Measurements from ENCODE around the gene WASF3.

WASF3 gene

DNA sequence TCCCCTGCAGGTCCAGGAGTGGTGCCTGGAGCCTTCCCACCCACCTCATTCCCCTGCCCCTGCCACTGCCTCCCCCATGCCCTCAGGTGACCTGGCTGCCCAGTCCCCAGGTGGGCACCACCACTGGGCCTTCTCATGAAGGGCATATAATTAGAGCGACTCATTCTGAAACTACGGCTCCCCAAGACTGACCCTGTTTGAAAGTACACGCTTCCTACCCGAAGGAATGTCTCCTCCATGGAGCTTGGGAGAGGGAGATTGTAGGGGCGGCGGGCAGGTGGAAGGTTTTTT, 150.5 kb downstream of the WASF3 start:
- no peak for TF ChIP-seq TAF1 (IDR thresholded peaks at IDR 0.05; ENCODE audit: low read depth, low read length)
- no peak for TF ChIP-seq SPI1 (IDR thresholded peaks at IDR 0.05; ENCODE audit: low read depth, low read length)
- TF ChIP-seq POU2F2 (IDR thresholded peaks at IDR 0.05; ENCODE audit: low read depth, low read length), result no peak
- no peak for TF ChIP-seq POLR2A (IDR thresholded peaks at IDR 0.05; ENCODE audit: low read depth, low read length)
- no peak for DNase-seq (ENCODE audit: insufficient read length, low spot score)
- FAIRE-seq, result no peak

DNA sequence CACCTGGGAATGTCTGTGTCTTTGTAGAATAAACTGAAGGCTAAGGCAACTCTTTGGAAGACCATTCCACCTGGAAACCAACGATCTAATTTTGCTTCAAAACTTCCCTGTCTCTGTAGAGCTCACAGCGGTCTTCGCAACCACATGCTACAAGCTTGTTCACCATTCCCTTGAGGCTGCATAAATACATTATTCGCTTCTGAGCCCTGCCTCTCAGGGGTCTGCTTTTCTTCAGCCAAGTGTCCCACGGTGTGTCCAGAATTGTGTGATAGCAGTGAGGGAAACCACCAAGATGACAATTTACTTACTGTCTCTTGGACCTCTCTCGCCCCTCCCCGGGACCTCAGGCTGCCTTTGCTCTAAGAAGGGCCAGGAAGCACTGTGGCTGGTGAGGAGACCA, 152.0 kb downstream of the WASF3 start:
- no peak for DNase-seq (ENCODE audit: insufficient read length, low spot score)
- TF ChIP-seq SPI1 (IDR thresholded peaks at IDR 0.05; ENCODE audit: low read depth, low read length), result no peak
- TF ChIP-seq POU2F2 (IDR thresholded peaks at IDR 0.05; ENCODE audit: low read depth, low read length), result no peak
- no peak for FAIRE-seq

- no peak for TF ChIP-seq POLR2A (IDR thresholded peaks at IDR 0.05; ENCODE audit: low read depth, low read length)
- TF ChIP-seq POU2F2 (IDR thresholded peaks at IDR 0.05; ENCODE audit: low read depth, low read length), result no peak
- TF ChIP-seq TAF1 (IDR thresholded peaks at IDR 0.05; ENCODE audit: low read depth, low read length), result no peak
- TF ChIP-seq PAX5 (IDR thresholded peaks at IDR 0.05; ENCODE audit: insufficient read depth, low read length, severe bottlenecking), result no peak
- no peak for TF ChIP-seq POLR2AphosphoS5 (IDR thresholded peaks at IDR 0.05; ENCODE audit: low read depth, low read length)
- TF ChIP-seq SPI1 (IDR thresholded peaks at IDR 0.05; ENCODE audit: low read depth, low read length), result no peak
- DNase-seq (ENCODE audit: insufficient read length, low spot score) (no peak), FAIRE-seq (no peak)
These were observed 152.7 kb downstream of the WASF3 start for GRCh38 chr13:26710166-26710565.

- FAIRE-seq (no peak), DNase-seq (ENCODE audit: insufficient read length, low spot score) (no peak)
- TF ChIP-seq POLR2A (IDR thresholded peaks at IDR 0.05; ENCODE audit: low read depth, low read length) (no peak), POLR2AphosphoS5 (IDR thresholded peaks at IDR 0.05; ENCODE audit: low read depth, low read length) (no peak), SPI1 (IDR thresholded peaks at IDR 0.05; ENCODE audit: low read depth, low read length) (no peak), PAX5 (IDR thresholded peaks at IDR 0.05; ENCODE audit: insufficient read depth, low read length, severe bottlenecking) (no peak), TAF1 (IDR thresholded peaks at IDR 0.05; ENCODE audit: low read depth, low read length) (no peak), POU2F2 (IDR thresholded peaks at IDR 0.05; ENCODE audit: low read depth, low read length) (no peak)
These were observed 153.7 kb downstream of the WASF3 start for GRCh38 chr13:26711211-26711610.

DNA sequence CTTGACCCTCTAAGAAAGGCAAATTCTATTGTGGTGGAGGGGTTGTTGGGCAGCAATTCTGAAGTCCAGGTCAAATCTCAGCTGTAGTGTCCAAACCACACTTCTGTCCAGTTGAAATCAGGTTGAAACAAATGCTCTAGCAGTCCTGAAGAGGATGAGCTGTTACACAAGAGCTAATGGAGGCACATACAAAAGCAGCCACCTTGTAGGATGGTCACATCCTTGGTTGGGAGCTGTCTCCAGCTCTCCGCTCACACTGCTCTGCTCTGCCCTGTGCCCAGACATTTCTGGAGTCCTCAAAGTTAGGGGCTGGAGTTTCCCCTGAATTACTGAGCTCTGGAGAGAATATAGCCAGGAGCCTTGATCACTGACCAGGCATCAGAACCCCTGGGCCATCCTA, 155.9 kb downstream of the WASF3 start:
- DNase-seq (ENCODE audit: insufficient read length, low spot score), result no peak
- no peak for FAIRE-seq
- TF ChIP-seq SPI1 (IDR thresholded peaks at IDR 0.05; ENCODE audit: low read depth, low read length) (no peak), POLR2AphosphoS5 (IDR thresholded peaks at IDR 0.05; ENCODE audit: low read depth, low read length) (no peak), POU2F2 (IDR thresholded peaks at IDR 0.05; ENCODE audit: low read depth, low read length) (no peak), PAX5 (IDR thresholded peaks at IDR 0.05; ENCODE audit: insufficient read depth, low read length, severe bottlenecking) (no peak), TAF1 (IDR thresholded peaks at IDR 0.05; ENCODE audit: low read depth, low read length) (no peak), POLR2A (IDR thresholded peaks at IDR 0.05; ENCODE audit: low read depth, low read length) (no peak)

DNA sequence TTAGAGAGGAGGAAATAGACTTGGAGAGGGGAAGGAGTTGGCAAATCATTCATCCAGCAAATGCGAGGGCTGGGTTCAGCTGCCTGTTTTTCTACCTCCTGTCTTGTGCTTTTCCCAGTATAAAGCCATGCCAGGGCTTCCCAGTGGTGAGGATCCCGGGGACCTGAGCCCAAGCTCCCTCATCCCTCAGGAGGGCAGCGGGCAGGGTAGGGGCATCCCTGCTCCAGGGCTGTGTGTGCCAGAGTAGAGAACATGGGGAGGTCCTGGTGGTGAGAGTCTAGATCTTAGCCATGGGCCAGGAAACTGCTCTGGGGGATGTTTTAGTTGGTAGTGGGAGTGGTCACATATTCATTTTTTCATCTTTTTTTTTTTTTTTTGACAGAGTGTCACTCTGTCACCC, 159.5 kb downstream of the WASF3 start:
- FAIRE-seq, result no peak
- DNase-seq (ENCODE audit: insufficient read length, low spot score), result no peak

GRCh38 chr13:26718146-26718545, 160.7 kb downstream of the WASF3 start:
- no peak for DNase-seq (ENCODE audit: insufficient read length, low spot score)
- FAIRE-seq, result no peak
- TF ChIP-seq SPI1 (IDR thresholded peaks at IDR 0.05; ENCODE audit: low read depth, low read length) (no peak), TAF1 (IDR thresholded peaks at IDR 0.05; ENCODE audit: low read depth, low read length) (no peak), POLR2A (IDR thresholded peaks at IDR 0.05; ENCODE audit: low read depth, low read length) (no peak), PAX5 (IDR thresholded peaks at IDR 0.05; ENCODE audit: insufficient read depth, low read length, severe bottlenecking) (no peak), POU2F2 (IDR thresholded peaks at IDR 0.05; ENCODE audit: low read depth, low read length) (no peak), POLR2AphosphoS5 (IDR thresholded peaks at IDR 0.05; ENCODE audit: low read depth, low read length) (no peak)

More for the DNA sequence above, 159.5 kb downstream of the WASF3 start:
- TF ChIP-seq TAF1 (IDR thresholded peaks at IDR 0.05; ENCODE audit: low read depth, low read length) (no peak), SPI1 (IDR thresholded peaks at IDR 0.05; ENCODE audit: low read depth, low read length) (no peak), PAX5 (IDR thresholded peaks at IDR 0.05; ENCODE audit: insufficient read depth, low read length, severe bottlenecking) (no peak), POU2F2 (IDR thresholded peaks at IDR 0.05; ENCODE audit: low read depth, low read length) (no peak), POLR2AphosphoS5 (IDR thresholded peaks at IDR 0.05; ENCODE audit: low read depth, low read length) (no peak), POLR2A (IDR thresholded peaks at IDR 0.05; ENCODE audit: low read depth, low read length) (no peak)

GRCh38 chr13:26718872-26719271, 161.4 kb downstream of the WASF3 start:
- DNase-seq (ENCODE audit: insufficient read length, low spot score) (no peak), FAIRE-seq (no peak)
- TF ChIP-seq POLR2AphosphoS5 (IDR thresholded peaks at IDR 0.05; ENCODE audit: low read depth, low read length) (no peak), TAF1 (IDR thresholded peaks at IDR 0.05; ENCODE audit: low read depth, low read length) (no peak), POU2F2 (IDR thresholded peaks at IDR 0.05; ENCODE audit: low read depth, low read length) (no peak), POLR2A (IDR thresholded peaks at IDR 0.05; ENCODE audit: low read depth, low read length) (no peak), SPI1 (IDR thresholded peaks at IDR 0.05; ENCODE audit: low read depth, low read length) (no peak), PAX5 (IDR thresholded peaks at IDR 0.05; ENCODE audit: insufficient read depth, low read length, severe bottlenecking) (no peak)

- TF ChIP-seq POLR2AphosphoS5 (IDR thresholded peaks at IDR 0.05; ENCODE audit: low read depth, low read length), result no peak
- TF ChIP-seq SPI1 (IDR thresholded peaks at IDR 0.05; ENCODE audit: low read depth, low read length), result no peak
- TF ChIP-seq POU2F2 (IDR thresholded peaks at IDR 0.05; ENCODE audit: low read depth, low read length), result no peak
- no peak for TF ChIP-seq POLR2A (IDR thresholded peaks at IDR 0.05; ENCODE audit: low read depth, low read length)
- no peak for TF ChIP-seq PAX5 (IDR thresholded peaks at IDR 0.05; ENCODE audit: insufficient read depth, low read length, severe bottlenecking)
- TF ChIP-seq TAF1 (IDR thresholded peaks at IDR 0.05; ENCODE audit: low read depth, low read length), result no peak
- no peak for DNase-seq (ENCODE audit: insufficient read length, low spot score)
- no peak for FAIRE-seq
These were observed 162.0 kb downstream of the WASF3 start for GRCh38 chr13:26719356-26719945.
